Mammary epithelial cell (primary cell): ENCODE measurements around the gene UGT1A8.

ENCODE experiments used
- EZH2 ChIP-seq: IDR thresholded peaks from 2 replicates; pipeline ENCODE4 v1.6.1; 2012; ENCODE audit warnings: low read length, inconsistent platforms, borderline replicate concordance
- TF ChIP-seq, protein P1 (sequence below), 2 donors: IDR thresholded peaks in 1 of 2; conservative IDR thresholded peaks in 1 of 2; 2 replicates each; pipeline ENCODE4 v1.5.1; 2011 to 2012; ENCODE audit warnings: inconsistent platforms in 2 of 2, low read length in 2 of 2, mild to moderate bottlenecking in 2 of 2, control low read depth in 1 of 2, low read depth in 1 of 2; ENCODE audit not compliant: insufficient read depth in 1 of 2; ENCODE audit errors: extremely low read depth in 1 of 2

- TF ChIP-seq, protein P1, sequence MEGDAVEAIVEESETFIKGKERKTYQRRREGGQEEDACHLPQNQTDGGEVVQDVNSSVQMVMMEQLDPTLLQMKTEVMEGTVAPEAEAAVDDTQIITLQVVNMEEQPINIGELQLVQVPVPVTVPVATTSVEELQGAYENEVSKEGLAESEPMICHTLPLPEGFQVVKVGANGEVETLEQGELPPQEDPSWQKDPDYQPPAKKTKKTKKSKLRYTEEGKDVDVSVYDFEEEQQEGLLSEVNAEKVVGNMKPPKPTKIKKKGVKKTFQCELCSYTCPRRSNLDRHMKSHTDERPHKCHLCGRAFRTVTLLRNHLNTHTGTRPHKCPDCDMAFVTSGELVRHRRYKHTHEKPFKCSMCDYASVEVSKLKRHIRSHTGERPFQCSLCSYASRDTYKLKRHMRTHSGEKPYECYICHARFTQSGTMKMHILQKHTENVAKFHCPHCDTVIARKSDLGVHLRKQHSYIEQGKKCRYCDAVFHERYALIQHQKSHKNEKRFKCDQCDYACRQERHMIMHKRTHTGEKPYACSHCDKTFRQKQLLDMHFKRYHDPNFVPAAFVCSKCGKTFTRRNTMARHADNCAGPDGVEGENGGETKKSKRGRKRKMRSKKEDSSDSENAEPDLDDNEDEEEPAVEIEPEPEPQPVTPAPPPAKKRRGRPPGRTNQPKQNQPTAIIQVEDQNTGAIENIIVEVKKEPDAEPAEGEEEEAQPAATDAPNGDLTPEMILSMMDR (conservative IDR thresholded peaks at IDR 0.05 in 1 of 2, IDR thresholded peaks at IDR 0.05 in 1 of 2; ENCODE audit: extremely low read depth in 1 of 2, insufficient read depth in 1 of 2, low read depth in 1 of 2, low read length in 2 of 2) = no peak
- TF ChIP-seq EZH2 = no peak
These were observed 46.0 kb upstream of the UGT1A8 start for GRCh38 chr2:233571462-233571861.
